Spinal cord (tissue), 10 donors: ENCODE results near the gene PDE4D. TPM values are rescaled to one million over a fixed set of nuclear protein-coding genes. Genes with fewer than 3 reads are reported as not detected.

Experiments
- DNase-seq, 6 donors: peaks; one replicate each; pipeline versions ENCODE4 v3.0.0 to v3.0.0-alpha.2; 2013 to 2015; ENCODE audit warnings: low spot score in 6 of 6, low read depth in 4 of 6
- H3K27ac ChIP-seq: one replicate; pipeline ENCODE4 v1.5.1; 2013; ENCODE audit warnings: low read depth, low read length, control low read depth
- H3K27me3 ChIP-seq: one replicate; pipeline ENCODE4 v1.6.1; 2013; ENCODE audit warnings: low read length; ENCODE audit not compliant: control insufficient read depth, insufficient read depth
- H3K36me3 ChIP-seq: one replicate; pipeline ENCODE4 v1.6.1; 2013; ENCODE audit warnings: low read length; ENCODE audit not compliant: control insufficient read depth, insufficient read depth
- H3K4me1 ChIP-seq: one replicate; pipeline ENCODE4 v1.6.1; 2013; ENCODE audit warnings: low read length; ENCODE audit not compliant: control insufficient read depth, insufficient read depth
- H3K4me3 ChIP-seq: one replicate; pipeline ENCODE4 v1.5.1; 2013; ENCODE audit warnings: low read depth, low read length, control low read depth
- H3K9me3 ChIP-seq: one replicate; pipeline ENCODE4 v1.6.1; 2013; ENCODE audit warnings: low read length; ENCODE audit not compliant: control insufficient read depth, insufficient read depth
- WGBS: methylation state at CpG from one replicate; pipeline ENCODE4 v1.1.5; 2013; ENCODE audit warnings: missing lambda C conversion rate; ENCODE audit not compliant: insufficient coverage; 5-methylcytosine and 5-hydroxymethylcytosine counted together
- polyA plus RNA-seq, 2 donors: library from polyadenylated mRNA; unstranded; fragments of 120-200 nt; gene quantifications; one replicate each; pipeline ENCODE4 v1.2.1, GENCODE V29; 2013; ENCODE audit not compliant: insufficient read length in 2 of 2
- total RNA-seq, 2 donors: library from RNA; depleted of rRNA in 1 of 2; stranded (reverse); fragments of 120-200 nt in 1 of 2; fragments of >200 nt in 1 of 2; gene quantifications; one replicate each; pipeline versions ENCODE4 v1.2.3 to v1.2.4, GENCODE V29; 2013 to 2014
- donor health status: healthy.

PDE4D gene
- total and polyA plus RNA-seq, 4 donors: 16.1 to 84.0 (median 37.0) TPM

- Histone ChIP-seq H3K36me3 (no peaks in the 10 kb centered on the region), H3K4me1 (no peaks in the 10 kb centered on the region)
- no CpG with 5 or more reads among the region's 3 CpGs for WGBS
Observed at GRCh38 chr5:59555596-59555995, 337.9 kb downstream of the PDE4D start.

GRCh38 chr5:59554501-59554900 lies 339.0 kb downstream of the PDE4D start:
- H3K4me1 ChIP-seq: no peaks in the 10 kb centered on the region
- H3K9me3 ChIP-seq: no peaks in the 10 kb centered on the region
- H3K27me3 ChIP-seq: no peaks in the 10 kb centered on the region
- no peak overlapping the region for H3K4me3 ChIP-seq
- DNase-seq: no peak
- no peak overlapping the region for H3K27ac ChIP-seq
- WGBS: no CpG with 5 or more reads among the region's 4 CpGs
- H3K36me3 ChIP-seq: no peaks in the 10 kb centered on the region

More at GRCh38 chr5:59555596-59555995, 337.9 kb downstream of the PDE4D start:
- no peak for DNase-seq
- Histone ChIP-seq H3K27me3 (no peaks in the 10 kb centered on the region), H3K27ac (no peak overlapping the region), H3K9me3 (no peaks in the 10 kb centered on the region), H3K4me3 (no peak overlapping the region)

DNA sequence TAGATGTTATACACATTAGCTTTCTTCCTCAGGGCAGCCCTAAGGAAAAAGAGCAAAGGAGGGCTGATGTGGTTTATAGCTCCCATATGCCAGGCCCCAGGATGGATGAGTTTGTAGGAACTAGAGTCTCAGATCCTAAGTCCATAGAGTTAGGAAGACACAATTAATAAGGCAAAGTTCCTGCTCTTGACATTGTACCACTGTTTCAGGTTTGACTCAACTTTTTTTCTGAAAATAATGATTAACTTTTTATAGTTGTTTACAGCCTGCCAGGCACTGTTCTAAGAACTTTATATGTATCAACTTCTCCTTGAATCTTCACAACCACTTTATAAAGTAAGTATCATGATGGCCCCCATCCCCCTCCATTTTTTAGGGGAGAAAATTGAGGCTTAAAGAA lies 339.5 kb downstream of the PDE4D start:
- no peak for DNase-seq
- H3K4me3 ChIP-seq: no peak overlapping the region
- H3K36me3 ChIP-seq: no peaks in the 10 kb centered on the region
- H3K27ac ChIP-seq: no peak overlapping the region
- H3K27me3 ChIP-seq: no peaks in the 10 kb centered on the region
- no peaks in the 10 kb centered on the region for H3K9me3 ChIP-seq
- no peaks in the 10 kb centered on the region for H3K4me1 ChIP-seq

- Histone ChIP-seq H3K27me3 (no peaks in the 10 kb centered on the region), H3K4me3 (no peak overlapping the region), H3K36me3 (no peaks in the 10 kb centered on the region), H3K27ac (no peak overlapping the region), H3K4me1 (peaks cover 2% of the 10 kb centered on the region), H3K9me3 (no peaks in the 10 kb centered on the region)
- WGBS: no CpG with 5 or more reads among the region's 4 CpGs
- no peak for DNase-seq
Observed at GRCh38 chr5:59548807-59549357, 344.6 kb downstream of the PDE4D start.

GRCh38 chr5:59547731-59548130 lies 345.8 kb downstream of the PDE4D start:
- peaks cover 3% of the 10 kb centered on the region for H3K4me1 ChIP-seq
- H3K27me3 ChIP-seq: no peaks in the 10 kb centered on the region
- H3K9me3 ChIP-seq: no peaks in the 10 kb centered on the region
- DNase-seq: no peak
- no peak overlapping the region for H3K27ac ChIP-seq
- 24% methylated on average over 2 of the region's 3 CpGs for WGBS
- no peaks in the 10 kb centered on the region for H3K36me3 ChIP-seq
- no peak overlapping the region for H3K4me3 ChIP-seq

DNA sequence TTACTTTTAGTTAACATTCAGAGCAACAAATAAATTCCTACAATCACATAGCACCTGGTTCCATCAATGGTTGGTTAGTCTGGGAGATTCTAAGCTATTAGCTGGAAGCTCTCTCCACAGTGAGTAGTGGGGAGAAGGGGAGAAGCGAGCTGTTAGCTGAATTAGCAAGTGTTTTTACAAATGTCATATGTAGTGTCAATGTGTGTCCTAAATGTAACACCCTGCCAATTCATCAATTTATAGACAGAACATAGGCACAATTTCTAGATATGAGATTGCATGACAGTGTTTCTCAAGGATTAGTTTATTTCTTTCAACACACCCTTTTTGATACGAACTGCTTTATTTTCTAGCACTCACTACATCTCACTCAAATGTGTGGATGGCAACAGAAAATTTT lies 349.0 kb downstream of the PDE4D start:
- Histone ChIP-seq H3K4me1 (peaks cover 3% of the 10 kb centered on the region), H3K27ac (no peak overlapping the region)
- no CpG with 5 or more reads among the region's 2 CpGs for WGBS

GRCh38 chr5:59543821-59544442 lies 349.6 kb downstream of the PDE4D start:
- 57% methylated on average over 2 of the region's 2 CpGs for WGBS
- Histone ChIP-seq H3K36me3 (no peaks in the 10 kb centered on the region), H3K4me1 (peaks cover 3% of the 10 kb centered on the region), H3K4me3 (no peak overlapping the region), H3K9me3 (no peaks in the 10 kb centered on the region), H3K27me3 (no peaks in the 10 kb centered on the region), H3K27ac (peak overlapping the region; percentile 72)
- DNase-seq: peak in 3 of 6 donors; percentile 29 to 34 (median 33)

More for the DNA sequence above, 349.0 kb downstream of the PDE4D start:
- Histone ChIP-seq H3K36me3 (no peaks in the 10 kb centered on the region), H3K4me3 (no peak overlapping the region), H3K27me3 (no peaks in the 10 kb centered on the region), H3K9me3 (no peaks in the 10 kb centered on the region)
- no peak for DNase-seq

GRCh38 chr5:59542851-59543820 lies 350.4 kb downstream of the PDE4D start:
- WGBS: 10% methylated on average over 2 of the region's 6 CpGs
- Histone ChIP-seq H3K4me1 (peaks cover 3% of the 10 kb centered on the region), H3K9me3 (no peaks in the 10 kb centered on the region), H3K27me3 (no peaks in the 10 kb centered on the region), H3K27ac (peak overlapping the region; percentile 72), H3K4me3 (no peak overlapping the region), H3K36me3 (no peaks in the 10 kb centered on the region)
- DNase-seq: peak; percentile 47 to 85 (median 66)

DNA sequence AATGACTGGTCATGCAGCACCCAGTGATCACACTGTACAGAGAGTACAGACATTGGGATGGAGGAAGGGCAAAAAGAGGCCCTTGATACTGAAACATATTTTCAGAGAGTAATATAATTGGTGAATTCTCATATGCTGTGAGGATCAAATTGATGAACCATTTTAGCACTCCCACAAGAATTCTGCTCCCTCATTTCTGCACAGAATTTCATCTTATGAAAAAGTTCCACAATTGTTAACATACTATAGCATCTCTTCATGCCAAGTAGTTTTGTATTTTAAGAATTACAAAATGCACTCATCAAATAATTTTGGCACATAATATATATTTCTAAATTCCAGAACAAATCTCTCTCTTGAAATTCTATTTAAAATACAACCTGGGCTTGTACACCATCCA lies 351.2 kb downstream of the PDE4D start:
- Histone ChIP-seq H3K36me3 (no peaks in the 10 kb centered on the region), H3K4me1 (peaks cover 3% of the 10 kb centered on the region), H3K27me3 (no peaks in the 10 kb centered on the region), H3K9me3 (no peaks in the 10 kb centered on the region), H3K4me3 (no peak overlapping the region), H3K27ac (no peak overlapping the region)
- DNase-seq: peak in 1 of 6 donors; percentile 27
